CD14-positive monocyte (primary cell): Measurements from ENCODE around the gene USP25. TPM values are rescaled to one million over a fixed set of nuclear protein-coding genes. Genes with fewer than 3 reads are reported as not detected.

Experiments used
- DNase-seq, 3 donors: peaks; one replicate each; pipeline ENCODE4 v3.0.0-alpha.2; 2011 to 2022
- H2AFZ ChIP-seq: 2 replicates; pipeline ENCODE4 v1.6.0; 2012; ENCODE audit warnings: mild to moderate bottlenecking, low read depth, low read length, inconsistent platforms; ENCODE audit not compliant: insufficient read depth, poor library complexity, severe bottlenecking
- H3K27ac ChIP-seq, 2 donors: 1 replicate in 1 of 2; 2 replicates in 1 of 2; pipeline ENCODE4 v1.5.1; 2012 to 2013; ENCODE audit warnings: low read length in 2 of 2, control low read depth in 1 of 2, inconsistent platforms in 1 of 2, low read depth in 1 of 2, mild to moderate bottlenecking in 1 of 2
- H3K27me3 ChIP-seq, 2 donors: one replicate each; pipeline versions ENCODE4 v1.6.0 to v1.6.1; 2011 to 2013; ENCODE audit warnings: low read length in 2 of 2; ENCODE audit not compliant: control insufficient read depth in 2 of 2, insufficient read depth in 2 of 2
- H3K36me3 ChIP-seq, 2 donors: replicated peaks in 1 of 2; 1 replicate in 1 of 2; 2 replicates in 1 of 2; pipeline versions ENCODE4 v1.5.1 to v1.6.1; 2012 to 2013; ENCODE audit warnings: low read length in 2 of 2, control low read depth in 1 of 2, inconsistent platforms in 1 of 2, mild to moderate bottlenecking in 1 of 2; ENCODE audit not compliant: insufficient read depth in 2 of 2, control insufficient read depth in 1 of 2
- H3K4me1 ChIP-seq, 2 donors: 1 replicate in 1 of 2; 2 replicates in 1 of 2; pipeline versions ENCODE4 v1.5.1 to v1.6.1; 2012 to 2013; ENCODE audit warnings: low read length in 2 of 2, control low read depth in 1 of 2, inconsistent platforms in 1 of 2, mild to moderate bottlenecking in 1 of 2, moderate library complexity in 1 of 2; ENCODE audit not compliant: insufficient read depth in 2 of 2, control insufficient read depth in 1 of 2
- H3K4me2 ChIP-seq: replicated peaks from 2 replicates; pipeline ENCODE3; 2012; ENCODE audit warnings: low read length, moderate library complexity, mild to moderate bottlenecking; ENCODE audit not compliant: poor library complexity, severe bottlenecking; ENCODE audit errors: extremely low read depth
- H3K4me3 ChIP-seq, 3 experiments: fragments of 200-600 bp in 1 of 3; sonication (generic) in 1 of 3; replicated peaks in 1 of 3; 1 replicate in 2 of 3; 2 replicates in 1 of 3; pipeline ENCODE4 v1.5.1; 2011 to 2013; ENCODE audit warnings: low read length in 3 of 3, mild to moderate bottlenecking in 3 of 3, control low read depth in 2 of 3, low read depth in 2 of 3, inconsistent platforms in 1 of 3, moderate library complexity in 1 of 3
- H3K79me2 ChIP-seq: 2 replicates; pipeline ENCODE4 v1.6.0; 2012; ENCODE audit warnings: mild to moderate bottlenecking, control low read depth, inconsistent platforms, low read length, moderate library complexity; ENCODE audit not compliant: insufficient read depth
- H3K9ac ChIP-seq: 2 replicates; pipeline ENCODE4 v1.6.0; 2017; ENCODE audit warnings: low read length, mild to moderate bottlenecking; ENCODE audit not compliant: insufficient read depth, poor library complexity, severe bottlenecking
- H3K9me3 ChIP-seq, 2 donors: replicated peaks in 1 of 2; 1 replicate in 1 of 2; 2 replicates in 1 of 2; pipeline versions ENCODE4 v1.5.1 to v1.6.1; 2012 to 2013; ENCODE audit warnings: low read length in 2 of 2, control low read depth in 1 of 2; ENCODE audit not compliant: control insufficient read depth in 1 of 2, insufficient read depth in 1 of 2
- H4K20me1 ChIP-seq: 2 replicates; pipeline ENCODE4 v1.6.0; 2012; ENCODE audit warnings: mild to moderate bottlenecking, low read length, control low read depth, moderate library complexity; ENCODE audit not compliant: insufficient read depth
- H3K27ac Mint-ChIP-seq, 7 donors: one replicate each; pipeline ENCODE4 v1.8.0; 2020; ENCODE audit warnings: mild to moderate bottlenecking in 7 of 7, mixed read lengths in 7 of 7, moderate library complexity in 6 of 7, inconsistent platforms in 2 of 7
- H3K27me3 Mint-ChIP-seq, 3 donors: one replicate each; pipeline ENCODE4 v1.8.0; 2021 to 2022; ENCODE audit warnings: low read depth in 3 of 3, mild to moderate bottlenecking in 3 of 3, mixed read lengths in 3 of 3, moderate library complexity in 3 of 3, inconsistent platforms in 1 of 3
- H3K36me3 Mint-ChIP-seq, 2 donors: one replicate each; pipeline ENCODE4 v1.8.0; 2020; ENCODE audit warnings: mixed read lengths in 2 of 2, inconsistent platforms in 1 of 2, mild to moderate bottlenecking in 1 of 2
- H3K4me1 Mint-ChIP-seq: one replicate; pipeline ENCODE4 v1.8.0; 2020; ENCODE audit warnings: mild to moderate bottlenecking, mixed read lengths
- H3K4me3 Mint-ChIP-seq, 2 donors: one replicate each; pipeline ENCODE4 v1.8.0; 2020; ENCODE audit warnings: mild to moderate bottlenecking in 2 of 2, mixed read lengths in 2 of 2, moderate library complexity in 1 of 2
- H3K9me3 Mint-ChIP-seq, 7 donors: one replicate each; pipeline ENCODE4 v1.8.0; 2020 to 2022; ENCODE audit warnings: mixed read lengths in 7 of 7, mild to moderate bottlenecking in 6 of 7, moderate library complexity in 6 of 7, inconsistent platforms in 2 of 7
- CTCF ChIP-seq: fragments of 200-600 bp; IDR thresholded peaks from one replicate; pipeline ENCODE4 v1.8.0; 2022; ENCODE audit warnings: antibody characterized with exemption, mild to moderate bottlenecking
- WGBS: methylation state at CpG from one replicate; pipeline ENCODE4 v1.1.5; 2013; ENCODE audit warnings: missing lambda C conversion rate; ENCODE audit not compliant: insufficient coverage; 5-methylcytosine and 5-hydroxymethylcytosine counted together
- intact Hi-C, 2 donors: fragments of 100-400 bp; cut with micrococcal nuclease; formaldehyde crosslinking; loops; one replicate each; pipeline versions ENCODE4 v1.15.0 to v1.15.1; 2023
- polyA plus RNA-seq, 3 donors: library from polyadenylated mRNA; depleted of rRNA in 1 of 3; unstranded in 2 of 3; stranded (reverse) in 1 of 3; fragments of 300-500 nt in 2 of 3; fragments of >200 nt in 1 of 3; fragmentation: Illumina TruSeq in 2 of 3; gene quantifications; 1 replicate in 2 of 3; 2 replicates in 1 of 3; pipeline ENCODE4 v1.2.3, GENCODE V29; 2012 to 2021

USP25 gene
- polyA plus RNA-seq, 3 donors: 7.2 to 15.6 (median 9.6) TPM

GRCh38 chr21:15852146-15852545 is 122.4 kb downstream of the USP25 start:
- WGBS: 100% methylated on average over 2 of the region's 3 CpGs
- Histone ChIP-seq H3K4me1 (no peaks in the 10 kb centered on the region), H3K4me3 (no peak overlapping the region), H3K27ac (no peak overlapping the region), H3K36me3 (peaks cover 30 to 83% of the 10 kb centered on the region in 2 donors), H3K4me2 (no peak overlapping the region), H3K9me3 (no peaks in the 10 kb centered on the region), H4K20me1 (peaks cover 20% of the 10 kb centered on the region), H2AFZ (no peak overlapping the region), H3K27me3 (no peaks in the 10 kb centered on the region), H3K79me2 (no peaks in the 10 kb centered on the region), H3K9ac (no peak overlapping the region)
- TF ChIP-seq CTCF: no peak
- H3K36me3 Mint-ChIP-seq: peaks cover 45 to 57% of the 10 kb centered on the region in 2 donors
- H3K4me3 Mint-ChIP-seq: no peak overlapping the region
- no peak overlapping the region for H3K27ac Mint-ChIP-seq
- DNase-seq: no peak
- intact Hi-C loops: no loop called here
- no peaks in the 10 kb centered on the region for H3K27me3 Mint-ChIP-seq
- peaks cover 0 to 2% (median 0%) of the 10 kb centered on the region in 7 donors for H3K9me3 Mint-ChIP-seq
- H3K4me1 Mint-ChIP-seq: no peaks in the 10 kb centered on the region

- no peaks in the 10 kb centered on the region for H3K79me2 ChIP-seq
- no peaks in the 10 kb centered on the region for H3K4me1 ChIP-seq
- intact Hi-C loops: no loop called here
- peaks cover 25 to 74% of the 10 kb centered on the region in 2 donors for H3K36me3 ChIP-seq
- H3K4me3 ChIP-seq: no peak overlapping the region
- H2AFZ ChIP-seq: no peak overlapping the region
- no peaks in the 10 kb centered on the region for H3K27me3 ChIP-seq
- H3K27ac ChIP-seq: no peak overlapping the region
- H3K4me3 Mint-ChIP-seq: no peak overlapping the region
- peaks cover 41 to 49% of the 10 kb centered on the region in 2 donors for H3K36me3 Mint-ChIP-seq
- 100% methylated on average over 2 of the region's 3 CpGs for WGBS
- no peaks in the 10 kb centered on the region for H3K4me1 Mint-ChIP-seq
- H3K9me3 Mint-ChIP-seq: peaks cover 0 to 2% (median 0%) of the 10 kb centered on the region in 7 donors
- H3K27ac Mint-ChIP-seq: no peak overlapping the region
- H4K20me1 ChIP-seq: peaks cover 14% of the 10 kb centered on the region
- DNase-seq: no peak
- H3K9me3 ChIP-seq: no peaks in the 10 kb centered on the region
- no peak overlapping the region for H3K9ac ChIP-seq
- no peak overlapping the region for H3K4me2 ChIP-seq
- no peak for TF ChIP-seq CTCF
- H3K27me3 Mint-ChIP-seq: no peaks in the 10 kb centered on the region
These were observed 123.3 kb downstream of the USP25 start for GRCh38 chr21:15853126-15853525.
